Neuronal stem cell (in vitro differentiated cells): ENCODE results near the gene OVCA2.

Experiments
- DNase-seq: peaks from one replicate; pipeline ENCODE4 v3.0.0-alpha.2; 2013; ENCODE audit warnings: low spot score
- H2AFZ ChIP-seq: one replicate; pipeline ENCODE4 v1.6.1; 2013; ENCODE audit warnings: mild to moderate bottlenecking, low read length, inconsistent platforms
- H2AK5ac ChIP-seq: 2 replicates; pipeline ENCODE4 v1.6.1; 2013; ENCODE audit warnings: low read depth, mild to moderate bottlenecking, inconsistent platforms, low read length, moderate library complexity, mixed read lengths
- H2BK120ac ChIP-seq: 2 replicates; pipeline ENCODE4 v1.6.1; 2013; ENCODE audit warnings: low read depth, mild to moderate bottlenecking, inconsistent platforms, low read length, moderate library complexity, mixed read lengths
- H2BK12ac ChIP-seq: one replicate; pipeline ENCODE4 v1.6.1; 2013; ENCODE audit warnings: low read length, inconsistent platforms
- H2BK15ac ChIP-seq: 2 replicates; pipeline ENCODE4 v1.6.1; 2013; ENCODE audit warnings: mild to moderate bottlenecking, low read length, inconsistent platforms, mixed read lengths
- H2BK5ac ChIP-seq: one replicate; pipeline ENCODE4 v1.6.1; 2013; ENCODE audit warnings: inconsistent platforms, mild to moderate bottlenecking, low read length, moderate library complexity
- H3K14ac ChIP-seq: one replicate; pipeline ENCODE4 v1.6.1; 2013; ENCODE audit warnings: low read length, inconsistent platforms
- H3K18ac ChIP-seq: 2 replicates; pipeline ENCODE4 v1.6.1; 2013; ENCODE audit warnings: low read length, inconsistent platforms
- H3K23ac ChIP-seq: 2 replicates; pipeline ENCODE4 v1.6.1; 2013; ENCODE audit warnings: low read depth, mild to moderate bottlenecking, mixed read lengths, low read length, inconsistent platforms; ENCODE audit not compliant: poor library complexity
- H3K27ac ChIP-seq: replicated peaks from 3 replicates; pipeline ENCODE4 v1.5.1; 2013; ENCODE audit warnings: low read length, inconsistent platforms
- H3K27me3 ChIP-seq, 3 experiments: 2 replicates each; pipeline ENCODE4 v1.6.1; 2013; ENCODE audit warnings: low read length in 3 of 3, mild to moderate bottlenecking in 2 of 3, inconsistent platforms in 1 of 3, low read depth in 1 of 3, mixed read lengths in 1 of 3, moderate library complexity in 1 of 3; ENCODE audit not compliant: control insufficient read depth in 3 of 3, insufficient read depth in 3 of 3
- H3K36me3 ChIP-seq, 2 donors: replicated peaks in 1 of 2; 2 replicates each; pipeline ENCODE4 v1.6.1; 2013; ENCODE audit warnings: low read length in 2 of 2; ENCODE audit not compliant: control insufficient read depth in 2 of 2, insufficient read depth in 2 of 2
- H3K4ac ChIP-seq: 2 replicates; pipeline ENCODE4 v1.6.1; 2013; ENCODE audit warnings: inconsistent platforms, mild to moderate bottlenecking, low read length, moderate library complexity
- H3K4me1 ChIP-seq, 2 donors: 1 replicate in 1 of 2; 2 replicates in 1 of 2; pipeline ENCODE4 v1.6.1; 2013; ENCODE audit warnings: low read length in 2 of 2, low read depth in 1 of 2; ENCODE audit not compliant: control insufficient read depth in 2 of 2, insufficient read depth in 1 of 2
- H3K4me2 ChIP-seq: one replicate; pipeline ENCODE4 v1.6.1; 2013; ENCODE audit warnings: mild to moderate bottlenecking, low read length, inconsistent platforms; ENCODE audit not compliant: insufficient read depth, poor library complexity, severe bottlenecking
- H3K4me3 ChIP-seq, 2 donors: 2 replicates each; pipeline ENCODE4 v1.5.1; 2013; ENCODE audit warnings: low read length in 2 of 2, mild to moderate bottlenecking in 2 of 2, inconsistent platforms in 1 of 2, moderate library complexity in 1 of 2
- H3K79me1 ChIP-seq: one replicate; pipeline ENCODE4 v1.6.1; 2013; ENCODE audit warnings: low read depth, mild to moderate bottlenecking, inconsistent platforms, low read length, moderate library complexity
- H3K9ac ChIP-seq: one replicate; pipeline ENCODE4 v1.6.1; 2013; ENCODE audit warnings: mild to moderate bottlenecking, low read depth, low read length, inconsistent platforms; ENCODE audit not compliant: poor library complexity
- H3K9me3 ChIP-seq, 2 donors: replicated peaks in 1 of 2; 2 replicates each; pipeline versions ENCODE3 to v1.6.1; 2013; ENCODE audit warnings: low read length in 2 of 2, mild to moderate bottlenecking in 2 of 2, inconsistent platforms in 1 of 2, low read depth in 1 of 2, mixed read lengths in 1 of 2, moderate library complexity in 1 of 2; ENCODE audit not compliant: control insufficient read depth in 2 of 2, insufficient read depth in 1 of 2
- H4K8ac ChIP-seq: one replicate; pipeline ENCODE4 v1.6.1; 2013; ENCODE audit warnings: low read depth, mild to moderate bottlenecking, inconsistent platforms, low read length, moderate library complexity
- H4K91ac ChIP-seq: one replicate; pipeline ENCODE4 v1.6.1; 2013; ENCODE audit warnings: low read length, low read depth, mild to moderate bottlenecking, inconsistent platforms; ENCODE audit not compliant: poor library complexity
- WGBS, 2 donors: extraction: QIAGEN DNeasy Blood & Tissue Kit; methylation state at CpG; one replicate each; pipeline ENCODE4 v1.1.7; 2013; ENCODE audit warnings: missing lambda C conversion rate in 2 of 2, mixed read lengths in 1 of 2; ENCODE audit not compliant: insufficient read length in 2 of 2, insufficient replicate concordance in 1 of 2; ENCODE audit errors: extremely low coverage in 2 of 2; 5-methylcytosine and 5-hydroxymethylcytosine counted together

The OVCA2 gene

DNA sequence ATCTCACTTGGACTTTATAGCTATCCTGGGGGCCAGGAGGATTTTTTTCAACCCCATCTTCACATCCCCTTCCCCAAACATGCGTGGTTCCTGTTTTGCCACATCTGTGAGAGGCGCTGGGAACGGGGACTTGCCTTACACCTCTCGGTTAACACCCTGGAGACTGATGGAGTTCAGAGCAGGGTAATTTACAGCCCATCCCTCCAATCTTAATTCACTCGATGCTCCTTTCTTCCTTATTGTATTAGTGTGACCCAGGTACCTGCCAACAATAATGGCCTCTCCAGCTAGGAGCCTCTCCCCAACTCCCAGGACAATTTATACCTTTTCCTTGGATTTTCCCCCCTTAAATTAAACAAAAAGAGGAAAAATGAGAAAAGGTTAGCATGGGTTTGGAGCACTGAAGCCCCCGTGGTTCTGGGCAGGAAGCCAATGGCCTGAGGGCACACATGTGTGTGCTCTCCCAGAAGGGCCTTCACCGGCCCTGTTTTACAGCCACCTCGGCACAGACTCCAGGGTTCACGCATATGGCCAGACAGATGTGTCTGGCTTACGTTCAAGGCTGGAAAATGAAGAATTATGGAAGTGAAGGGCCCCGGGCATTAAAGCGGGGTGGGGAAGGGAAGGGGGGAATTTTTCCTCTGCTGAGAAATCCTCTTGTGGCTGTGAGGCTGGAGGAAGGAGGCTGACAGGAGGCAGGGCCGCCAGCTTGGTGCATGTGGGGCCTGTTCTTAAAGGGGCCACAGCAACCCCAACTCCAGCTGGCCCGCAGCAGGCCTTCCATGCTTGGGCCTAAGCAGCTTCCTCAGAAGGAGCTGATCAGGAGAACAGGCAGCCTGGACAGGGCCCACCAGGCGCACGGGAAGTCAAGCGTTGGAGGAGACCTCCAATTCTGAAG is 34.5 kb downstream of the OVCA2 start:
- H2BK120ac ChIP-seq, result no peak overlapping the region
- H2BK12ac ChIP-seq, result no peak overlapping the region
- H3K36me3 ChIP-seq, result peaks cover 16 to 79% of the 10 kb centered on the region in 2 donors
- no peak overlapping the region for H3K27ac ChIP-seq
- no peaks in the 10 kb centered on the region for H3K9me3 ChIP-seq
- H4K8ac ChIP-seq, result no peak overlapping the region
- H3K4me3 ChIP-seq, result no peak overlapping the region
- H3K4me1 ChIP-seq, result peaks cover 0 to 2% of the 10 kb centered on the region in 2 donors
- no peak overlapping the region for H4K91ac ChIP-seq
- H3K4ac ChIP-seq, result no peak overlapping the region
- DNase-seq, result no peak
- no peak overlapping the region for H2BK15ac ChIP-seq
- no peak overlapping the region for H3K9ac ChIP-seq
- peak overlapping the region; percentile 14 for H2BK5ac ChIP-seq
- no peak overlapping the region for H3K14ac ChIP-seq
- H3K4me2 ChIP-seq, result no peak overlapping the region
- no CpG with 5 or more reads among the region's 17 CpGs for WGBS, 2 donors
- no peaks in the 10 kb centered on the region for H3K27me3 ChIP-seq
- no peak overlapping the region for H2AK5ac ChIP-seq
- no peak overlapping the region for H2AFZ ChIP-seq
- H3K79me1 ChIP-seq, result no peaks in the 10 kb centered on the region
- peak overlapping the region; percentile 8 for H3K18ac ChIP-seq
- H3K23ac ChIP-seq, result peak overlapping the region; percentile 66

DNA sequence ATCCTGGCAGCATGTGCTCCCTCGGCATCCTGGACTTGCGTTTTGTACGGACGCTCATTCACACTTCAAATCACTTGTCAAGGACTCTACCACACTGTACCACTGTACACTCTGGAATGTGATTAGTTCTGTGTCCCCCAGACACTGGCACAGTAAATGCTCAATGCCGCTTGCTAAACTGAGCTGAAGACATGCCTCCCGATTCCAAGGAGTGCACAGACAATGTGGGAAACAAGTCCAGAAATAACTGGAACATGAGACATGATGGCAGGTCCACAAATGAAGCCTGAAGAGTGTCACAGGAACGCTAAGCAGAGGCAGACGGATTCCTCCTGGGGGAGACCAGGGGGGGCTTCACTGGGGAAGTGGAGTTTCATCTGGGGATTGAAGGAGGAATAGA is 35.2 kb downstream of the OVCA2 start:
- H3K27ac ChIP-seq, result no peak overlapping the region
- H3K4me1 ChIP-seq, result peaks cover 0 to 2% of the 10 kb centered on the region in 2 donors
- H2BK12ac ChIP-seq, result no peak overlapping the region
- no peaks in the 10 kb centered on the region for H3K27me3 ChIP-seq
- no peak overlapping the region for H2AK5ac ChIP-seq
- no peak overlapping the region for H3K4ac ChIP-seq
- no peak overlapping the region for H3K14ac ChIP-seq
- no peak overlapping the region for H4K8ac ChIP-seq
- H2BK120ac ChIP-seq, result no peak overlapping the region
- H3K23ac ChIP-seq, result peak overlapping the region; percentile 66
- H3K4me3 ChIP-seq, result no peak overlapping the region
- H2BK15ac ChIP-seq, result no peak overlapping the region
- H3K18ac ChIP-seq, result no peak overlapping the region
- no peak overlapping the region for H3K4me2 ChIP-seq
- no peak overlapping the region for H4K91ac ChIP-seq
- H3K79me1 ChIP-seq, result no peaks in the 10 kb centered on the region
- WGBS, 2 donors, result no CpG with 5 or more reads among the region's 8 CpGs
- no peak overlapping the region for H3K9ac ChIP-seq
- no peak overlapping the region for H2AFZ ChIP-seq
- H3K9me3 ChIP-seq, result no peaks in the 10 kb centered on the region
- H2BK5ac ChIP-seq, result peak overlapping the region; percentile 14
- peaks cover 22 to 80% of the 10 kb centered on the region in 2 donors for H3K36me3 ChIP-seq
- DNase-seq, result no peak

DNA sequence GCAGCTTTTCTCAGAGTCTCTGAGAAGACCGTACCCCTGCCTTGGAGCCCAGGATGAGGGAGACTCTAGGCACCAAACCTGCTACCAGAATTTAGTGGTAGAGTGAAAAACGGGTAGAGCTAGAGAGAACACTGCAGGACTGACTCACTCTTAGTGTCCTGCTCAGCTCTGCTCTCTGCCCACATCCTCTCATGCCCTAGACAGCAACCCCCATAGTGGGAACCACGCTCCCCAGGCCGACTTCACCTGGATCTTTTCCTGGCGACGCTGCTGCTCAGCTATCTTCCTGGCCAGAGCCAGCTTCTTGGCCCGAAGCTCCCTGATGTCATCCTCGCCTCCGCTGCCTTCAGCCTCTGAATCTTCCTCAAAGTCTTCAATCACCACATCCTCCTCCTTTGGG is 39.7 kb downstream of the OVCA2 start:
- H3K14ac ChIP-seq, result no peak overlapping the region
- no peak overlapping the region for H2BK15ac ChIP-seq
- no peaks in the 10 kb centered on the region for H3K79me1 ChIP-seq
- no peak overlapping the region for H3K4me2 ChIP-seq
- no peak overlapping the region for H3K18ac ChIP-seq
- peaks cover 0 to 2% (median 0%) of the 10 kb centered on the region in 3 experiments for H3K27me3 ChIP-seq
- no peak overlapping the region for H2BK5ac ChIP-seq
- H4K8ac ChIP-seq, result no peak overlapping the region
- H3K36me3 ChIP-seq, result peaks cover 27 to 76% of the 10 kb centered on the region in 2 donors
- no peaks in the 10 kb centered on the region for H3K9me3 ChIP-seq
- no peak overlapping the region for H2BK120ac ChIP-seq
- no peak overlapping the region for H3K4ac ChIP-seq
- no peak overlapping the region for H4K91ac ChIP-seq
- H3K9ac ChIP-seq, result no peak overlapping the region
- no peak overlapping the region for H2AK5ac ChIP-seq
- H2AFZ ChIP-seq, result no peak overlapping the region
- no peak overlapping the region for H3K23ac ChIP-seq
- peaks cover 0 to 2% of the 10 kb centered on the region in 2 donors for H3K4me1 ChIP-seq
- no peak overlapping the region for H3K27ac ChIP-seq
- no peak overlapping the region for H3K4me3 ChIP-seq
- DNase-seq, result no peak
- no CpG with 5 or more reads among the region's 9 CpGs for WGBS, 2 donors
- H2BK12ac ChIP-seq, result no peak overlapping the region

DNA sequence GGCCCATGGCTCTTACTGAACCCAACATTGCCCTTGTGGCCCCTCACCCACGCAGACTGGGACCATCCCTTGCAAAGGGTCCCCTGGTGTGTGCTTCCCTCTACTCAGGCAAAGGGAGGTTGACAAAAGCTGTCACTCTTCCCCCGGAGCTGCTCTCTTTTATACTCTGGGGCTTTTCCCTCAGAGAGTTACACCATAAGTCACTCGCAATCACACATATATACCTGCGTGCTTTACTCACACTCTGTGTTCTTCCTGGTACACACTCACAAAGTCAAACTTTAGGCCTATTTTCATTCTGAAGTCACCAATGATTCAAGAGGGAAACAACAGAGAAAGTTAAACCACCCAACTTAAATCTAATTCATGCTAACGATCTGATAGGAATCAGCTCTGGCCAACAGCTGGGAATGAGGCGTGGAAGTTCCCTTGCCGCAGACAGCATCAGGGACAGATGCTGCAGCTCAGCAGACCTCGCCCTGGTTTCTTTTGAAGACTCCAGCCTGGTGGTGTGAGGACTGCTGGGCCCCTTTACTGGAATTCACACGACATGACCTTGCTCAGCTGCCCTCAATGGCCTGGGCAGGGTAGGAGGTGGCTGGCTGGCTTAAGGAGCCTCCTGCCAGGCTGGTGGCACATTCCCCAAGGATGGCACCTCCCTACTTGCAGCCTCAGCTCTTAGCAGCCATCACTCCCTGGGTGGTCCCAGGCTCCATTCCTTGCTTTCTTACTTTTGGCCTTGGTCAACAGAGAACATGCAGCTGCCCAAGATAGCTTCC is 40.4 kb downstream of the OVCA2 start:
- H3K4ac ChIP-seq, result no peak overlapping the region
- no peak overlapping the region for H4K91ac ChIP-seq
- H3K18ac ChIP-seq, result no peak overlapping the region
- no peak overlapping the region for H2BK5ac ChIP-seq
- H3K14ac ChIP-seq, result no peak overlapping the region
- peak overlapping the region; percentile 8 for H3K23ac ChIP-seq
- H3K79me1 ChIP-seq, result no peaks in the 10 kb centered on the region
- peaks cover 0 to 2% of the 10 kb centered on the region in 2 donors for H3K4me1 ChIP-seq
- H3K36me3 ChIP-seq, result peaks cover 25 to 70% of the 10 kb centered on the region in 2 donors
- peaks cover 0 to 2% (median 0%) of the 10 kb centered on the region in 3 experiments for H3K27me3 ChIP-seq
- no peak overlapping the region for H2BK120ac ChIP-seq
- no CpG with 5 or more reads among the region's 9 CpGs for WGBS, 2 donors
- H2BK12ac ChIP-seq, result no peak overlapping the region
- H3K4me2 ChIP-seq, result no peak overlapping the region
- H3K27ac ChIP-seq, result no peak overlapping the region
- no peak for DNase-seq
- H2AFZ ChIP-seq, result no peak overlapping the region
- H4K8ac ChIP-seq, result no peak overlapping the region
- no peak overlapping the region for H2BK15ac ChIP-seq
- no peaks in the 10 kb centered on the region for H3K9me3 ChIP-seq
- H3K4me3 ChIP-seq, result no peak overlapping the region
- no peak overlapping the region for H2AK5ac ChIP-seq
- peak overlapping the region; percentile 73 for H3K9ac ChIP-seq
